Measurements from ENCODE around the gene EPHA2. TPM values are rescaled to one million over a fixed set of nuclear protein-coding genes. Genes with fewer than 3 reads are reported as not detected.

EPHA2 gene
- total RNA-seq, 1 donor from 2014 or later = not detected

DNA sequence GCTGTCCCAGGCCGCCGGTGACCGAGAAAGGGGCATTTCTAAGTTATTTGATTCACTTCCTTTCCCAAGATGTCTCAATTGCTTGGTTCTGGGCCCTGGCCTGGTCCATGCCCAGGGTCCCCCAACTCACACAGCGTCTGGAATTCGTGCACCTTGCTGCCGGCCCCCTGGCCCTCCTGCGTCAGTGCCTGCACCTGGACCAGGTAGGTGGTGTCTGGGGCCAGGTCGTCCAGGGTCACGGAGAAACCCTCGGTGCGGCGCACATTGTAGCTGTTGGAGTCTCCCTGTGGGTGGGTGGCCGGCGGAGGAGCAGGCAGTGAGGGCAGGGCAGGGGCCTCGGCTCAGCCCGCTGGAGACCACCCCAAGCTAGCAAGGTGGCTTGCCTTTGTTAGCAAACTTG is 21.0 kb downstream of the EPHA2 start:
- Mint-ChIP-seq H3K27me3 (peaks cover 6% of the 10 kb centered on the region), H3K4me3 (no peak overlapping the region), H3K27ac (no peak overlapping the region), H3K9me3 (no peaks in the 10 kb centered on the region), H3K36me3 (ENCODE audit: low read depth) (no peaks in the 10 kb centered on the region), H3K4me1 (no peaks in the 10 kb centered on the region)
- no peak for ATAC-seq (ENCODE audit: low read depth)
- ChIA-PET CTCF (no interaction called here), POLR2A (no interaction called here)
- DNase-seq = no peak
- intact Hi-C loops (cut with micrococcal nuclease) = no loop called here
- TF ChIP-seq, protein P1, sequence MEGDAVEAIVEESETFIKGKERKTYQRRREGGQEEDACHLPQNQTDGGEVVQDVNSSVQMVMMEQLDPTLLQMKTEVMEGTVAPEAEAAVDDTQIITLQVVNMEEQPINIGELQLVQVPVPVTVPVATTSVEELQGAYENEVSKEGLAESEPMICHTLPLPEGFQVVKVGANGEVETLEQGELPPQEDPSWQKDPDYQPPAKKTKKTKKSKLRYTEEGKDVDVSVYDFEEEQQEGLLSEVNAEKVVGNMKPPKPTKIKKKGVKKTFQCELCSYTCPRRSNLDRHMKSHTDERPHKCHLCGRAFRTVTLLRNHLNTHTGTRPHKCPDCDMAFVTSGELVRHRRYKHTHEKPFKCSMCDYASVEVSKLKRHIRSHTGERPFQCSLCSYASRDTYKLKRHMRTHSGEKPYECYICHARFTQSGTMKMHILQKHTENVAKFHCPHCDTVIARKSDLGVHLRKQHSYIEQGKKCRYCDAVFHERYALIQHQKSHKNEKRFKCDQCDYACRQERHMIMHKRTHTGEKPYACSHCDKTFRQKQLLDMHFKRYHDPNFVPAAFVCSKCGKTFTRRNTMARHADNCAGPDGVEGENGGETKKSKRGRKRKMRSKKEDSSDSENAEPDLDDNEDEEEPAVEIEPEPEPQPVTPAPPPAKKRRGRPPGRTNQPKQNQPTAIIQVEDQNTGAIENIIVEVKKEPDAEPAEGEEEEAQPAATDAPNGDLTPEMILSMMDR (IDR thresholded peaks at IDR 0.05) = no peak

DNA sequence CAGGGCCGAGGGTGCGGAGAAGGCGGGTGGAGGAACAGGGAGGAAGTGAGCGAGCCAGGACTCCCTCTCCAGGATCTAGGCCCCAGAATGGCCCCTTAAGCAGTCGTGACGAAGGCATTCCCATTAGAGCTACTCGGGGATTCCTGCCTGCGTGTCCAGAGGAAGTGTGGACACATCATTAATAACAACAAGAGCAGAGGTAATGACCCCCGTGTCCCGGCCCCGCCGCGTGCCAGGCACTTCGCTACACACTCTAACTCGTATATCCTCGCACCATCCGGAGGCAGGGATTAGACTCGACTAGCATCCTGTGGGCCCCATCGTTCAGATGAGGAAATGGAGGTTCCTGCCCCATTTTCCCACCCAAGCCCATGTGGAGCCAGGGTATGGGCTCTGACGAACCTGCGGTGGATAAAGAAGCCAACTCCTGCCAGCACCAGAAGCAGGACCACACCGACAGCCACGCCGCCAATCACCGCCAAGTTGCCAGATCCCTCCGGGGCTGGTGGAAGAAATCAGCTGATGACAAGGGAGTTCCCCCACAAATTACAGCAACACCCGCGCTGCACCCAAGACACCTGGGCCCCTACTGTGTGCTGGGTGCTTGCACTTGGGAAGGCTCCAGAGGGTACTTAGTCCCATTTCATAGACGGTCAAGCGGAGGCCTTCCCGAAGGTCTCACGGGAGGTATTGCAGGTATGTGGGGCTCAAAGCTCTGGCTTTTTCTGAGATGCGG is 21.6 kb downstream of the EPHA2 start:
- no peak for ATAC-seq (ENCODE audit: low read depth)
- Mint-ChIP-seq H3K4me3 (no peak overlapping the region), H3K9me3 (no peaks in the 10 kb centered on the region), H3K4me1 (no peaks in the 10 kb centered on the region), H3K27me3 (peaks cover 10% of the 10 kb centered on the region), H3K27ac (no peak overlapping the region), H3K36me3 (ENCODE audit: low read depth) (no peaks in the 10 kb centered on the region)
- POLR2A ChIA-PET = no interaction called here
- DNase-seq = no peak
- CTCF ChIA-PET = no interaction called here
- TF ChIP-seq, protein P1 (IDR thresholded peaks at IDR 0.05) = no peak
- intact Hi-C loops (cut with micrococcal nuclease) = no loop called here

DNA sequence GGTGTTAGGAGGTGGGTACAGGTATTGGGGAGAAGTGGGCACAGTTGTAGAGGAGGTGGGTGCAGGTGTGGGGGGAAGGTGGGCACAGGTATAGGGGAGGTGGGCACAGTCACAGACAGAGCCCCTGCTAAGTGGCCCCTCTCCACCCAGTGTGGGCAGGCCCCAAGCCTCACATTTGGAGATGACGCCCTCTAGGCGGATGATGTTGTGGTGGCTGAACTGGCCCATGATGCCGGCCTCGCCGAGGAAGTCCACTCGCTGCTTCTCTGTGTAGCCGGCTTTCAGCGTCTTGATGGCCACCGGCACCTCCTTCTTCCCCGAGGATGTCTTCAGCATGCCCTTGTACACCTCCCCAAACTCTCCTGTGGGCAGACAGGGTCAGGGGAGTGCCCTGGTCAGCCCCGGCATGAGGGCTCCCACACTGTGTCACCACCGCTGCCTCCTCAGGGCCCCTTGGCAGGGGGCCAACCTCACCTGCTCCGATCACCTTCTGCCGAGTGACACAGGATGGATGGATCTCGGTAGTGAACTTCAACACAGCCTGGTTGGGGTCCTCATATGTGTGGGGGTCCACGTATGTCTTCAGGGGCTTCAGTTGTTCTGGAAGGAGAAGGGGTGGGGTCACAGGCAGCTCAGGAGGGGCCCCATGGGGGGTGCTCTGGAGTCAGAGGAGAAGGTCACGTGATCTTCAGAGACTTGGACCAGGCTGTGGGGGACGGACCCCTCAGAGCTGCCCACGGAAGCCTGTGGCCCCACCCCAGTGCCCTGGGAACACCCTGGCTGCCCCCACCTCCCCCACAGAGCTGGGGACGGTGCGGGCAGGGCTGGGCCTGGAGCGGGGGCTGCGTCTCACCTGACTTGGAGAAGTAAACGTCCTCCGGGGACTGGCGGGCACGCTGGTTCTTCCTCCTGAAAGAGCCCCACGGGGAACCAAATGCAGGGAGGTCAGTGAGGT is 22.6 kb downstream of the EPHA2 start:
- intact Hi-C loops (cut with micrococcal nuclease) = no loop called here
- H3K27me3 Mint-ChIP-seq = peaks cover 16% of the 10 kb centered on the region
- no peaks in the 10 kb centered on the region for H3K4me1 Mint-ChIP-seq
- H3K4me3 Mint-ChIP-seq = no peak overlapping the region
- no peak overlapping the region for H3K27ac Mint-ChIP-seq
- ChIA-PET POLR2A (no interaction called here), CTCF (no interaction called here)
- no peaks in the 10 kb centered on the region for H3K36me3 Mint-ChIP-seq (ENCODE audit: low read depth)
- H3K9me3 Mint-ChIP-seq = no peaks in the 10 kb centered on the region
- DNase-seq (no peak), ATAC-seq (ENCODE audit: low read depth) (no peak)
- TF ChIP-seq, protein P1 (IDR thresholded peaks at IDR 0.05) = no peak

DNA sequence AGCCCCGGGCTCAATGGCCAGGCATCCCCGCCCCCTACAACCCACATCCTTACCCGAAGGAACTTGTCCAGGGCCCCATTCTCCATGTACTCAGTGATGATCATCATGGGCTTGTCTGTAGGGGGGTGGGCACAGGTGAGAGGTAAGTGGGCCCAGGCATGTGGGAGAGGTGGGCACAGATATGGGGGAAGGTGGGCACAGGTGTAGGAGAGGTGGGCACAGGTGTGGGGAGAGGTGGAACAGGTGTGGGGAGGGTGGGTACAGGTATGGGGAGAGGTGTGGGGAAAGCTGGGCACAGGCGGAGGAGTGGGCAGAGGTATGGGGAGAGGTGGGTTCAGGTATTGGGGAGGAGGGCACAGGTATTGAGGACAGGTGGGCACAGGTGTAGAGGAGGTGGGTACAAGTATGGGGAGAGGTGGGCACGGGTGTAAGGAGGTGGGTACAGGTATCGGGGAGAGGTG is 23.5 kb downstream of the EPHA2 start:
- H3K36me3 Mint-ChIP-seq (ENCODE audit: low read depth) = no peaks in the 10 kb centered on the region
- ChIA-PET POLR2A (no interaction called here), CTCF (no interaction called here)
- H3K4me1 Mint-ChIP-seq = no peaks in the 10 kb centered on the region
- no peak for DNase-seq
- intact Hi-C loops (cut with micrococcal nuclease) = no loop called here
- H3K27ac Mint-ChIP-seq = no peak overlapping the region
- ATAC-seq (ENCODE audit: low read depth) = no peak
- no peaks in the 10 kb centered on the region for H3K9me3 Mint-ChIP-seq
- TF ChIP-seq, protein P1 (IDR thresholded peaks at IDR 0.05) = no peak
- H3K27me3 Mint-ChIP-seq = peaks cover 22% of the 10 kb centered on the region
- H3K4me3 Mint-ChIP-seq = no peak overlapping the region

DNA sequence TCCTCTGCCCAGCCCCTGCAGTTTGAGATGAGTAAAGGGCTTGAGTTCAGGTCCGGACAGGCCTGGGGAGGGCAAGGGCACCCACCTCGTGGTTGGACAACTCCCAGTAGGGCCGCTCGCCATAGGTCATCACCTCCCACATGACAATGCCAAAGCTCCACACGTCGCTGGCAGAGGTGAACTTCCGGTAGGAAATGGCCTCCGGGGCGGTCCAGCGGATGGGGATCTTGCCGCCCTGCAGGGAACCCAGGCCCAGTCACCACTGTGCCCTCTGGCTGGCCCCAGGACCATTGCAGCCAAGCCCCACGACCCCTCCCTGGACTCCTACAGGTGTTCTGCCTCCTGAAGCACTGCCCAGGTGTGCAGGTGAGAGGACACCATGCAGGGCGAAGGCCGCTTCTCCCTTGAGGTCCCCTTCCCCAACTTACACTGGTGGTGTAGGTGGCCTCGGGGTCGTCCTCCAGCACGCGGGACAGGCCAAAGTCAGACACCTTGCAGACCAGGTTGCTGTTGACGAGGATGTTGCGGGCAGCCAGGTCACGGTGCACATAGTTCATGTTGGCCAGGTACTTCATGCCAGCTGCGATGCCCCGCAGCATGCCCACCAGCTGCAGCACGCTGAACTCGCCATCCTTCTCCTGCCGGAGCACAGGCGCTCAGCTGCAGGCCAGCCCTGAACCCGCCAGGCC is 24.1 kb downstream of the EPHA2 start:
- no peak for DNase-seq
- H3K9me3 Mint-ChIP-seq = no peaks in the 10 kb centered on the region
- ATAC-seq (ENCODE audit: low read depth) = no peak
- H3K27ac Mint-ChIP-seq = no peak overlapping the region
- POLR2A ChIA-PET = no interaction called here
- CTCF ChIA-PET = no interaction called here
- intact Hi-C loops (cut with micrococcal nuclease) = no loop called here
- no peaks in the 10 kb centered on the region for H3K4me1 Mint-ChIP-seq
- TF ChIP-seq, protein P1 (IDR thresholded peaks at IDR 0.05) = no peak
- H3K36me3 Mint-ChIP-seq (ENCODE audit: low read depth) = no peaks in the 10 kb centered on the region
- H3K4me3 Mint-ChIP-seq = no peak overlapping the region
- peaks cover 23% of the 10 kb centered on the region for H3K27me3 Mint-ChIP-seq
